ENCODE results near the gene FAM200A. TPM values are rescaled to one million over a fixed set of nuclear protein-coding genes. Genes with fewer than 3 reads are reported as not detected.

The FAM200A gene
- polyA plus RNA-seq, 2 of the 4 experiments (the other 2 are of a cell fraction), result 5.3 to 9.8 TPM

- TF ChIP-seq GATA3 (IDR thresholded peaks at IDR 0.05; ENCODE audit: borderline replicate concordance) (no peak), EHF (CRISPR knock-in tag; IDR thresholded peaks at IDR 0.05) (no peak), FOSB (CRISPR knock-in tag; IDR thresholded peaks at IDR 0.05) (no peak), ESRRA (IDR thresholded peaks at IDR 0.05; ENCODE audit: borderline replicate concordance, low read length) (no peak), HOXB13 (CRISPR knock-in tag; IDR thresholded peaks at IDR 0.05; ENCODE audit: low read depth) (no peak), HMGXB4 (CRISPR knock-in tag; IDR thresholded peaks at IDR 0.05; ENCODE audit: borderline replicate concordance) (no peak), SMC3 (IDR thresholded peaks at IDR 0.05) (no peak), RFX5 (IDR thresholded peaks at IDR 0.05) (no peak), CBX8 (IDR thresholded peaks at IDR 0.05) (no peak), MAZ (IDR thresholded peaks at IDR 0.05; ENCODE audit: borderline replicate concordance, low read depth, low read length) (no peak), ATOH8 (CRISPR knock-in tag; IDR thresholded peaks at IDR 0.05; ENCODE audit: low read depth) (no peak)
- Histone ChIP-seq H3K27ac (no peak overlapping the region), H3K9me3 (peaks cover 96% of the 10 kb centered on the region), H3K4me2 (no peak overlapping the region), H3K4me1 (no peaks in the 10 kb centered on the region), H3K4me3 (no peak overlapping the region)
- ChIA-PET POLR2A (no interaction called here), CTCF (no interaction called here)
- ATAC-seq (no peak), FAIRE-seq (no peak), DNase-seq (ENCODE audit: low read depth in 1 of 2, low spot score in 1 of 2) (no peak)
- 88% methylated on average over 6 of the region's 6 CpGs for WGBS (ENCODE audit: missing lambda C conversion rate)
Observed at GRCh38 chr7:99543916-99544315, 8.0 kb downstream of the FAM200A start.

- 93% methylated on average over 33 of the region's 34 CpGs for WGBS (ENCODE audit: missing lambda C conversion rate)
- Histone ChIP-seq H3K4me2 (no peak overlapping the region), H3K9me3 (peaks cover 96% of the 10 kb centered on the region), H3K4me1 (no peaks in the 10 kb centered on the region), H3K4me3 (no peak overlapping the region), H3K27ac (no peak overlapping the region)
- ChIA-PET CTCF (no interaction called here), POLR2A (no interaction called here)
- TF ChIP-seq TFCP2L1 (CRISPR knock-in tag; IDR thresholded peaks at IDR 0.05), result no peak
- no peak for TF ChIP-seq MAZ (IDR thresholded peaks at IDR 0.05; ENCODE audit: borderline replicate concordance, low read depth, low read length)
- no peak for TF ChIP-seq HES2 (IDR thresholded peaks at IDR 0.05)
- no peak for TF ChIP-seq ESRRA (IDR thresholded peaks at IDR 0.05; ENCODE audit: borderline replicate concordance, low read length)
- no peak for TF ChIP-seq FOXS1 (CRISPR knock-in tag; IDR thresholded peaks at IDR 0.05)
- TF ChIP-seq EHF (CRISPR knock-in tag; IDR thresholded peaks at IDR 0.05), result no peak
- FAIRE-seq (no peak), ATAC-seq (no peak), DNase-seq (ENCODE audit: low read depth in 1 of 2, low spot score in 1 of 2) (no peak)
Observed at GRCh38 chr7:99543081-99543671, 8.7 kb downstream of the FAM200A start.

GRCh38 chr7:99541212-99541611 is 10.7 kb downstream of the FAM200A start:
- DNase-seq (ENCODE audit: low read depth in 1 of 2, low spot score in 1 of 2), result no peak
- H3K4me1 ChIP-seq, result no peaks in the 10 kb centered on the region
- H3K4me3 ChIP-seq, result no peak overlapping the region
- H3K27ac ChIP-seq, result no peak overlapping the region
- CTCF ChIA-PET, result interaction anchor here (0.7 to 1.7 kb wide), 3 partner anchors 9 to 14 kb away, joined by 3 to 11 read pairs (median 3); no protein-coding TSS in a partner anchor
- TF ChIP-seq ZSCAN20 (CRISPR knock-in tag; IDR thresholded peaks at IDR 0.05) (no peak), KDM1A (IDR thresholded peaks at IDR 0.05; ENCODE audit: low read depth) (no peak), CEBPB (IDR thresholded peaks at IDR 0.05) (no peak), REST (IDR thresholded peaks at IDR 0.05) (no peak), ESRRA (IDR thresholded peaks at IDR 0.05; ENCODE audit: borderline replicate concordance, low read length) (no peak), FOSB (CRISPR knock-in tag; IDR thresholded peaks at IDR 0.05) (no peak), EHF (CRISPR knock-in tag; IDR thresholded peaks at IDR 0.05) (no peak), HMGXB4 (CRISPR knock-in tag; IDR thresholded peaks at IDR 0.05; ENCODE audit: borderline replicate concordance) (no peak), SMC3 (IDR thresholded peaks at IDR 0.05) (no peak)
- H3K9me3 ChIP-seq, result peaks cover 99% of the 10 kb centered on the region
- H3K4me2 ChIP-seq, result no peak overlapping the region
- no peak for ATAC-seq
- POLR2A ChIA-PET, result no interaction called here
- 63% methylated on average over 9 of the region's 9 CpGs for WGBS (ENCODE audit: missing lambda C conversion rate)
- FAIRE-seq, result no peak

All from A549 (cell line).